WTC11 (cell line): Measurements from ENCODE around the gene GPR156. TPM values are rescaled to one million over a fixed set of nuclear protein-coding genes. Genes with fewer than 3 reads are reported as not detected.

ENCODE experiments used
- ATAC-seq: fragments of 200-7000 bp; cut with Tn5 transposase; 2 replicates; pipeline ENCODE4 v1.10.0; 2021; ENCODE audit warnings: mild to moderate bottlenecking, moderate library complexity
- CTCF ChIA-PET: fragments of 300-600 bp; sonication (Branson Sonifier 250); formaldehyde crosslinking; loops from one replicate; lab custom pipeline; 2021; ENCODE audit warnings: antibody characterized with exemption; lab: Charles Lee
- POLR2A ChIA-PET: fragments of 350-600 bp; sonication (Branson Sonifier 250); formaldehyde crosslinking; loops from one replicate; lab custom pipeline; 2021; ENCODE audit warnings: antibody characterized with exemption; lab: Charles Lee
- DNase-seq: peaks from one replicate; pipeline ENCODE4 v3.0.0; 2021; ENCODE audit warnings: low spot score
- H3K27ac Mint-ChIP-seq: 2 replicates; pipeline ENCODE4 v1.8.0; 2021; ENCODE audit warnings: mixed read lengths
- H3K27me3 Mint-ChIP-seq: 2 replicates; pipeline ENCODE4 v1.8.0; 2021; ENCODE audit warnings: low read depth, mild to moderate bottlenecking, moderate library complexity, mixed read lengths
- H3K36me3 Mint-ChIP-seq: 2 replicates; pipeline ENCODE4 v1.8.0; 2021; ENCODE audit warnings: mixed read lengths
- H3K4me1 Mint-ChIP-seq: 2 replicates; pipeline ENCODE4 v1.8.0; 2022; ENCODE audit warnings: mixed read lengths
- H3K4me3 Mint-ChIP-seq: 2 replicates; pipeline ENCODE4 v1.8.0; 2021; ENCODE audit warnings: mild to moderate bottlenecking, moderate library complexity, mixed read lengths
- H3K9me3 Mint-ChIP-seq: 2 replicates; pipeline ENCODE4 v1.8.0; 2021; ENCODE audit warnings: mixed read lengths
- CREM ChIP-seq: sonication (generic); formaldehyde crosslinking; IDR thresholded peaks from 2 replicates; pipeline ENCODE4 v1.8.1; 2022; ENCODE audit warnings: mild to moderate bottlenecking, missing genetic modification reagents, moderate library complexity
- EMX1 ChIP-seq: fragments of 250-450 bp; sonication (Bioruptor Pico); IDR thresholded peaks from 2 replicates; pipeline ENCODE4 v1.8.0; 2021; ENCODE audit warnings: mild to moderate bottlenecking
- ETV6 ChIP-seq: sonication (generic); formaldehyde crosslinking; IDR thresholded peaks from 2 replicates; pipeline ENCODE4 v1.8.1; 2022; ENCODE audit warnings: mild to moderate bottlenecking, missing genetic modification reagents
- FOXP1 ChIP-seq: sonication (generic); formaldehyde crosslinking; IDR thresholded peaks from 2 replicates; pipeline ENCODE4 v1.8.0; 2022; ENCODE audit warnings: missing genetic modification reagents, mild to moderate bottlenecking, moderate library complexity, borderline replicate concordance
- HMGXB4 ChIP-seq: sonication (generic); formaldehyde crosslinking; IDR thresholded peaks from 2 replicates; pipeline ENCODE4 v1.8.1; 2023; ENCODE audit warnings: mild to moderate bottlenecking, moderate library complexity, missing genetic modification reagents
- IRF1 ChIP-seq: sonication (generic); formaldehyde crosslinking; IDR thresholded peaks from 2 replicates; pipeline ENCODE4 v1.8.0; 2023; ENCODE audit warnings: missing genetic modification reagents
- KAT7 ChIP-seq: sonication (generic); formaldehyde crosslinking; IDR thresholded peaks from 2 replicates; pipeline ENCODE4 v1.8.1; 2023; ENCODE audit warnings: missing genetic modification reagents, mild to moderate bottlenecking, borderline replicate concordance
- NR1H2 ChIP-seq: sonication (generic); formaldehyde crosslinking; IDR thresholded peaks from 2 replicates; pipeline ENCODE4 v1.9.0; 2021; ENCODE audit warnings: mild to moderate bottlenecking, moderate library complexity, missing genetic modification reagents
- RORB ChIP-seq: fragments of 250-450 bp; sonication (Bioruptor Pico); IDR thresholded peaks from 2 replicates; pipeline ENCODE4 v1.9.0; 2021; ENCODE audit warnings: mild to moderate bottlenecking
- TP53 ChIP-seq: sonication (generic); formaldehyde crosslinking; IDR thresholded peaks from 2 replicates; pipeline ENCODE4 v1.8.1; 2023; ENCODE audit warnings: mild to moderate bottlenecking, missing genetic modification reagents
- ZBTB21 ChIP-seq: sonication (generic); formaldehyde crosslinking; IDR thresholded peaks from 2 replicates; pipeline ENCODE4 v1.8.1; 2023; ENCODE audit warnings: mild to moderate bottlenecking, missing genetic modification reagents, borderline replicate concordance
- ZNF121 ChIP-seq: sonication (generic); formaldehyde crosslinking; IDR thresholded peaks from 2 replicates; pipeline ENCODE4 v1.8.0; 2023; ENCODE audit warnings: missing genetic modification reagents
- ZNF396 ChIP-seq: fragments of 250-450 bp; sonication (Bioruptor Pico); IDR thresholded peaks from 2 replicates; pipeline ENCODE4 v1.8.0; 2021; ENCODE audit warnings: mild to moderate bottlenecking, moderate library complexity, borderline replicate concordance
- ZNF671 ChIP-seq: fragments of 250-450 bp; sonication (Bioruptor Pico); IDR thresholded peaks from 2 replicates; pipeline ENCODE4 v1.8.0; 2021; ENCODE audit warnings: mild to moderate bottlenecking
- total RNA-seq: library from RNA; stranded (reverse); gene quantifications from 3 replicates; pipeline ENCODE4 v1.2.3, GENCODE V29; 2021
- TF ChIP-seq, protein P1 (sequence below): fragments of 250-450 bp; sonication (Bioruptor Pico); IDR thresholded peaks from 2 replicates; pipeline ENCODE4 v1.8.0; 2021; ENCODE audit warnings: mild to moderate bottlenecking
- TF ChIP-seq, protein P2 (sequence below): sonication (generic); formaldehyde crosslinking; IDR thresholded peaks from 2 replicates; pipeline ENCODE4 v1.8.0; 2023; ENCODE audit warnings: mild to moderate bottlenecking, missing genetic modification reagents
- TF ChIP-seq, protein P3 (sequence below): sonication (generic); formaldehyde crosslinking; IDR thresholded peaks from 2 replicates; pipeline ENCODE4 v1.8.0; 2022; ENCODE audit warnings: mild to moderate bottlenecking, missing genetic modification reagents
- TF ChIP-seq, protein P4 (sequence below): fragments of 250-450 bp; sonication (Bioruptor Pico); conservative IDR thresholded peaks from 2 replicates; pipeline ENCODE4 v1.9.0; 2021; ENCODE audit warnings: mild to moderate bottlenecking

GPR156 gene
- total RNA-seq, 1 experiment from 2014 or later = 0.72 TPM

DNA sequence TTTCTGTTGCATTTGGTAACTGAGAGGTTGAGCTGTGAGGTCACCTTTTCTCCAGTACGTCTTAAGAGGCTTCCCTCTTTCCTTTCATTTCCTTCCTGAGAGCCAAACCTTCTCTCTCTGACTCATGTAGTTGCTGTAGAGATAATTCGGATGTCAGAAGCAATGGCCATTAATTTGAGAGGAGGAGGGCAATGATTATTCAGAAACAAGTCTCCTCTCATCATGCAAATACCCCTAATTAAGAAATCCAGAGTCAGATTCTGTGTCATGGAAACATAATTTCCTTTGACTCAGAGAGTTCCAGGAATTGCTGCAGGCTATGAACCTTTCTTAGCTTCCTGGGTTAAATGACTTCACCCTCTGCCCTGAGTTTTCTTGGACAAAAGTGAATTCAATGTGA, 131.7 kb downstream of the GPR156 start:
- no peak overlapping the region for H3K27ac Mint-ChIP-seq
- POLR2A ChIA-PET = no interaction called here

More for the DNA sequence above, 131.7 kb downstream of the GPR156 start:
- no peak overlapping the region for H3K4me3 Mint-ChIP-seq
- peaks cover 45% of the 10 kb centered on the region for H3K9me3 Mint-ChIP-seq
- TF ChIP-seq ZNF396 (CRISPR knock-in tag) (no peak), ZNF121 (CRISPR knock-in tag) (no peak), HMGXB4 (CRISPR knock-in tag) (no peak), EMX1 (CRISPR knock-in tag) (no peak), IRF1 (CRISPR knock-in tag) (no peak), ZNF671 (CRISPR knock-in tag) (no peak), NR1H2 (CRISPR knock-in tag) (no peak), ZBTB21 (CRISPR knock-in tag) (no peak), ETV6 (CRISPR knock-in tag) (no peak), TP53 (CRISPR knock-in tag) (no peak), CREM (CRISPR knock-in tag) (no peak), FOXP1 (CRISPR knock-in tag) (no peak), KAT7 (CRISPR knock-in tag) (no peak), RORB (no peak)
- TF ChIP-seq, protein P1, sequence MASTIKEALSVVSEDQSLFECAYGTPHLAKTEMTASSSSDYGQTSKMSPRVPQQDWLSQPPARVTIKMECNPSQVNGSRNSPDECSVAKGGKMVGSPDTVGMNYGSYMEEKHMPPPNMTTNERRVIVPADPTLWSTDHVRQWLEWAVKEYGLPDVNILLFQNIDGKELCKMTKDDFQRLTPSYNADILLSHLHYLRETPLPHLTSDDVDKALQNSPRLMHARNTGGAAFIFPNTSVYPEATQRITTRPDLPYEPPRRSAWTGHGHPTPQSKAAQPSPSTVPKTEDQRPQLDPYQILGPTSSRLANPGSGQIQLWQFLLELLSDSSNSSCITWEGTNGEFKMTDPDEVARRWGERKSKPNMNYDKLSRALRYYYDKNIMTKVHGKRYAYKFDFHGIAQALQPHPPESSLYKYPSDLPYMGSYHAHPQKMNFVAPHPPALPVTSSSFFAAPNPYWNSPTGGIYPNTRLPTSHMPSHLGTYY (CRISPR knock-in tag) = no peak
- TF ChIP-seq, protein P2, sequence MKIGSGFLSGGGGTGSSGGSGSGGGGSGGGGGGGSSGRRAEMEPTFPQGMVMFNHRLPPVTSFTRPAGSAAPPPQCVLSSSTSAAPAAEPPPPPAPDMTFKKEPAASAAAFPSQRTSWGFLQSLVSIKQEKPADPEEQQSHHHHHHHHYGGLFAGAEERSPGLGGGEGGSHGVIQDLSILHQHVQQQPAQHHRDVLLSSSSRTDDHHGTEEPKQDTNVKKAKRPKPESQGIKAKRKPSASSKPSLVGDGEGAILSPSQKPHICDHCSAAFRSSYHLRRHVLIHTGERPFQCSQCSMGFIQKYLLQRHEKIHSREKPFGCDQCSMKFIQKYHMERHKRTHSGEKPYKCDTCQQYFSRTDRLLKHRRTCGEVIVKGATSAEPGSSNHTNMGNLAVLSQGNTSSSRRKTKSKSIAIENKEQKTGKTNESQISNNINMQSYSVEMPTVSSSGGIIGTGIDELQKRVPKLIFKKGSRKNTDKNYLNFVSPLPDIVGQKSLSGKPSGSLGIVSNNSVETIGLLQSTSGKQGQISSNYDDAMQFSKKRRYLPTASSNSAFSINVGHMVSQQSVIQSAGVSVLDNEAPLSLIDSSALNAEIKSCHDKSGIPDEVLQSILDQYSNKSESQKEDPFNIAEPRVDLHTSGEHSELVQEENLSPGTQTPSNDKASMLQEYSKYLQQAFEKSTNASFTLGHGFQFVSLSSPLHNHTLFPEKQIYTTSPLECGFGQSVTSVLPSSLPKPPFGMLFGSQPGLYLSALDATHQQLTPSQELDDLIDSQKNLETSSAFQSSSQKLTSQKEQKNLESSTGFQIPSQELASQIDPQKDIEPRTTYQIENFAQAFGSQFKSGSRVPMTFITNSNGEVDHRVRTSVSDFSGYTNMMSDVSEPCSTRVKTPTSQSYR (CRISPR knock-in tag) = no peak
- TF ChIP-seq, protein P3, sequence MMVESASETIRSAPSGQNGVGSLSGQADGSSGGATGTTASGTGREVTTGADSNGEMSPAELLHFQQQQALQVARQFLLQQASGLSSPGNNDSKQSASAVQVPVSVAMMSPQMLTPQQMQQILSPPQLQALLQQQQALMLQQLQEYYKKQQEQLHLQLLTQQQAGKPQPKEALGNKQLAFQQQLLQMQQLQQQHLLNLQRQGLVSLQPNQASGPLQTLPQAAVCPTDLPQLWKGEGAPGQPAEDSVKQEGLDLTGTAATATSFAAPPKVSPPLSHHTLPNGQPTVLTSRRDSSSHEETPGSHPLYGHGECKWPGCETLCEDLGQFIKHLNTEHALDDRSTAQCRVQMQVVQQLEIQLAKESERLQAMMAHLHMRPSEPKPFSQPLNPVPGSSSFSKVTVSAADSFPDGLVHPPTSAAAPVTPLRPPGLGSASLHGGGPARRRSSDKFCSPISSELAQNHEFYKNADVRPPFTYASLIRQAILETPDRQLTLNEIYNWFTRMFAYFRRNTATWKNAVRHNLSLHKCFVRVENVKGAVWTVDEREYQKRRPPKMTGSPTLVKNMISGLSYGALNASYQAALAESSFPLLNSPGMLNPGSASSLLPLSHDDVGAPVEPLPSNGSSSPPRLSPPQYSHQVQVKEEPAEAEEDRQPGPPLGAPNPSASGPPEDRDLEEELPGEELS (CRISPR knock-in tag) = no peak
- TF ChIP-seq, protein P4, sequence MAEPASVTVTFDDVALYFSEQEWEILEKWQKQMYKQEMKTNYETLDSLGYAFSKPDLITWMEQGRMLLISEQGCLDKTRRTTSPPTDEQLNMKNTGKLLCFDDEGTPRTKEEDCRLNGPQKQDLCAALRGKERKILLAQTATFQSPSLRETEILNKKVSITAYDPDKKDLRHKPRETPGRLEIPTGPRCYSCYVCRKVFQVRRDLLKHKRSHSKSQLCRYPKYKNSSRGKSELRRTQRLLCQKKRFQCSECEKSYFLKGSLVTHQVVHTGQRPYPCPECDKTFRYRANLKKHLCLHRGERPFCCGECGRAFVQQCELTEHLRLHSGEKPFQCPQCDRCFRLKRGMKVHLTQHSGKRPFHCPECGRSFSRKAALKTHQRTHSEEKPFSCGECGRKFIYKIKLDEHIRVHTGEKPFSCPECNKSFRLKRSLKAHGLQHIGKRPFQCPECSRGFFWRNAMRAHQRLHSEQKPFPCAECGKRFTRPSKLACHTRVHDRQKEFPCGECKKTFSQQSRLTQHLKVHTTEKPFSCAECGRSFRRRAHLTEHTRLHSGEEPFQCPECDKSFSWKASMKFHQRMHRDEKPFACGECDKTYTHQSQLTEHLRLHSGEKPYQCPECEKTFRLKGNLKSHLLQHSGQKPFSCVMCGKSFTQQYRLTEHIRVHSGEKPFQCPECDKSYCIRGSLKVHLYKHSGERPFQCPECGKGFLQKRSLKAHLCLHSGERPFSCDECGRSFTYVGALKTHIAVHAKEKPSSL = no peak
- H3K4me1 Mint-ChIP-seq = peaks cover 3% of the 10 kb centered on the region; the same call in 1 of the 2 replicates
- no peak for DNase-seq
- CTCF ChIA-PET = interaction anchor here (0.6 kb wide), 1 partner anchor 116 kb away, joined by 3 read pairs; no protein-coding TSS in a partner anchor
- H3K27me3 Mint-ChIP-seq = peaks cover 7% of the 10 kb centered on the region
- peaks cover 27% of the 10 kb centered on the region for H3K36me3 Mint-ChIP-seq
- no peak for ATAC-seq
